ENCODE results near the gene RPE65. TPM values are rescaled to one million over a fixed set of nuclear protein-coding genes. Genes with fewer than 3 reads are reported as not detected.
"Not testable (repeated sequence)": the region's sequence is repeated elsewhere in the genome, so short reads cannot be mapped to it uniquely, and the experiment has no call there.

The RPE65 gene
- total RNA-seq = not detected

- no peak for ATAC-seq
These were observed at the start of gene RPE65 for GRCh38 chr1:68449901-68450300. Gene RPE65, minus strand, starts transcription at chr1:68449954. Its CDS starts 49 bp downstream, at chr1:68449905.

GRCh38 chr1:68497358-68497698 lies 47.6 kb upstream of the RPE65 start:
- ATAC-seq = no peak

GRCh38 chr1:68496680-68497357 lies 47.1 kb upstream of the RPE65 start, which contains the start of gene DEPDC1:
Gene DEPDC1, minus strand, starts transcription at chr1:68497082. Its CDS starts 83 bp downstream, at chr1:68496999.
- ATAC-seq = peak; percentile 99

- ATAC-seq = no peak
These were observed 46.4 kb upstream of the RPE65 start for GRCh38 chr1:68495968-68496679.

GRCh38 chr1:68495532-68495931 lies 45.8 kb upstream of the RPE65 start:
- peak; percentile 76 for ATAC-seq

GRCh38 chr1:68493193-68493592 lies 43.4 kb upstream of the RPE65 start:
- no peak for ATAC-seq

GRCh38 chr1:68492255-68492654 lies 42.5 kb upstream of the RPE65 start:
- not testable (repeated sequence) for ATAC-seq

- no peak for ATAC-seq
These were observed 40.4 kb upstream of the RPE65 start for GRCh38 chr1:68490046-68490651.

- ATAC-seq = no peak
These were observed 35.8 kb upstream of the RPE65 start for GRCh38 chr1:68485431-68486022.

- ATAC-seq = no peak
These were observed 34.9 kb upstream of the RPE65 start for GRCh38 chr1:68484618-68485017.

- peak; percentile 66 for ATAC-seq
These were observed 31.3 kb upstream of the RPE65 start for GRCh38 chr1:68481041-68481440.

- no peak for ATAC-seq
These were observed 29.7 kb upstream of the RPE65 start for GRCh38 chr1:68479501-68479900.

- ATAC-seq = no peak
These were observed 28.9 kb upstream of the RPE65 start for GRCh38 chr1:68478662-68479061.

- not testable (repeated sequence) for ATAC-seq
These were observed 26.9 kb upstream of the RPE65 start for GRCh38 chr1:68476626-68477025.

GRCh38 chr1:68473060-68473459 lies 23.3 kb upstream of the RPE65 start:
- ATAC-seq = no peak

- ATAC-seq = no peak
These were observed 20.7 kb upstream of the RPE65 start for GRCh38 chr1:68470388-68470970.

GRCh38 chr1:68464891-68465290 lies 15.1 kb upstream of the RPE65 start:
- ATAC-seq = no peak

GRCh38 chr1:68460935-68461334 lies 11.2 kb upstream of the RPE65 start:
- no peak for ATAC-seq

- ATAC-seq = peak; percentile 33
These were observed 10.0 kb upstream of the RPE65 start for GRCh38 chr1:68459796-68460195.

GRCh38 chr1:68459091-68459490 lies 9.3 kb upstream of the RPE65 start:
- no peak for ATAC-seq

GRCh38 chr1:68456202-68456601 lies 6.4 kb upstream of the RPE65 start:
- ATAC-seq = no peak

- peak; percentile 59 for ATAC-seq
These were observed 4.8 kb upstream of the RPE65 start for GRCh38 chr1:68454534-68454933.

- no peak for ATAC-seq
These were observed 3.4 kb upstream of the RPE65 start for GRCh38 chr1:68453060-68453670.

Measured in esophagus mucosa (tissue), 1 donor.